NK-92 treated with Interleukin-12 subunit alpha and Interleukin-12 subunit beta, amount 100 ng/mL, for 24 hours (cell line): ENCODE measurements around the gene SEMA5B.

Experiments
- DNase-seq: peaks from one replicate; lab custom pipeline; 2025; lab: John Stamatoyannopoulos, UW

The SEMA5B gene

DNA sequence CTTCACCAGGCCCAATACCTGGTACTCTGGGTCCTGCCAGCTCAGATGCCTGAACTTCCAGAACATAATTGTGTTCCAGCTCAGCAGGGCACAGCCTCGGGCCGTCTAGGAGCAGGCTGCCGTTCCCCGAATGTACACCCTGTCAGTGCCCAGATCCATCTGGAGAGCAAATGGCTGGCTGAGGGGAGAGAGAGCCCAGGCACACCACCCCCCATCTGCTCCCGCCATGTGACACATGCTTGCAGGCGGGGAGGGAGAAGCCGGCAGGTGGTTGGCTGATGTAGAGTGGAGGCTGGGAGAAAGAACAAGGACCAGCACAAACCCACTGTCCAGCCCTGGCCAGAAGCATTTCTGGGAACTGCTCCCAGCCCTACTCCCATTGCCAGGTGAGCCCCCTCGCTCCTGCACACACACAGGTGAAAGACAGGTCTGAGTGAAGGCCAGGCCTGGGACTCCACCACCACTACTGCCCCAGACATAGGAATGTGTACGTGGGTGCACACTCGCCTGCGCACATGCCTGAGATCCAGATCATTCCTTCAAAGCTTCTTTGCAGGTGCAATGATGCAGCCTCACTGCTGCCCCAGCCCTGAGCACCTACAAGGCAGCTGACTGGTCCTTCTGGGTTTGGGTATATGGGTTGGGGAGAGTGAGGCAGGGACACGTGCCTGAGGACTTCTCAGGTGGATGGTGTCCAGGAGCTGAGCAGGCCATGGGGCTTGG, 53.5 kb downstream of the SEMA5B start:
- DNase-seq = no peak

DNA sequence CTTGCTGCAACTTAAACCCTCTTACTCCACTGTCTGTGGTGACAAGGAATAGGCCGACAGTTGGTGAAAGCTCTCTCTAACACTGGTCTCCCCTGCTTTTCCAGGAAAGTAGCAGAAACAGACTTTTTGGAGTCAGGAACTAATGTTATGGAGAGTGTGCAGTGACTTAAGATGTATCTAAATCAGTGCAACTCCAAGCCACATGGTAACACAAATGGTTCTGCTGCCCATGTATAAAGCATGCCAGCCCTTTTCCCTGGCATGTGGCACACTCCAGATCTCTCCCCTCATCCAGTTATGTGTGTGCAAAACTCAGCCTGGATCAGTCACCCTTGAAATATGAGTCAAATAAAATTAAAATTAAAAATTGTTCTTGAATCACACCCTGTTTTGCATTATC, 55.4 kb downstream of the SEMA5B start:
- no peak for DNase-seq

GRCh38 chr3:122969585-122970469, 57.7 kb downstream of the SEMA5B start:
- DNase-seq = no peak

DNA sequence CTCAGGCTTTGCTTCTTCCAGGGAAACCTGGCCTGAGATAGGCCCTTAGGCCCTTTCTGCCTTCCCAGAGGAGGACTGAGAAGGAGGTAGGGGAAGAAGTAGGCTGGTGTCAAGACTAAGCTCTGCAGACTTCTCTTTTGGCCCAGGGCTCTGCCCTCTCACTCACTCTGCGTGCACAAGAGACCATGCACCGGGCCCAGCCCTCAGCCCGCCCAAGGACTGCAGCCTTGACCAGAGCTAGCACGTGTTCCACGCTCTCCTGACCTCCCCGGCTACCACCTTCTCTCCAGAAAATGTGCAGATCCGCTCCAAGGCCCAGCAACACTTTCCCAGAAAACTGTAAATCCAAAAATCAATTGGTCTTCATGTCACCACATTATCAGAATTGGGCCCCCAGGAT, 59.8 kb downstream of the SEMA5B start:
- no peak for DNase-seq

DNA sequence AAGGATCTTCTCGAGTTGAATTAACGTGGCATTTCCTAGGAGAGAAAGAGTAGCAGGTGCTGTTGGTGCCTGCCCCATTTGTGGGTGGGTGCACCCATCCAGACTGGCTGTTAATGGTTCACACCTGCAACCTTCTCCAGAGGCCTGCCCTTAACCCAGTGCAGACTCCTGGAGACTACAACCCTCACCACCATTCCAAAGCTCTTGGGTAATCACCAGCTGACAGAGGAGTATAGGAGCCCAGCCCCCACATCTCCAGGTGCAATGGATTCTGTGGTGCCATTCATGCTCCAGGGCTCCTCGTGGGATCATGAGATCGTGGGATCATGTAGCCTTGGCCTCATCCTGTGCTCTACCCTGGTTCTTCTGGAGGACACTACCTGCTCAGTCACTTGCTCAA, 60.2 kb downstream of the SEMA5B start:
- DNase-seq = no peak

DNA sequence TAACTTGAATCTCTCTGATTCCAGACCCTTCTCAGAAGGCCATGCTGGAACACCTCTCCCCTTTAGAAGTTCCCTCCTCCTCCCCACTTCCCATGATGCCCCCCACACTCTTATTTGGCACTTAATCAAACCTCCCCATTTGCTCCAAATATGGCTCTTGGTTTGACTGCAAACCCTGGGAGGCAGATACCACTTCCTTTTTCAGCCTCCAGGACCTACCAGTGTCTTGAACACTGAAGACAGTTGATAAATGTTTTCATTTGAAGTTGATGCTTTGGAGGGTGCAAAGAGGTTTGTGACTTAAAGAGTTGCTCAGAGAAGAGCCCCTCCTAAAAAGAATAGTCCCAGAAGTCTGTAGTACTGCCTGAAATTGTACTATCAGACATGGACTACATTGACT, 61.5 kb downstream of the SEMA5B start:
- DNase-seq = no peak

GRCh38 chr3:122964811-122965210, 62.8 kb downstream of the SEMA5B start:
- no peak for DNase-seq

DNA sequence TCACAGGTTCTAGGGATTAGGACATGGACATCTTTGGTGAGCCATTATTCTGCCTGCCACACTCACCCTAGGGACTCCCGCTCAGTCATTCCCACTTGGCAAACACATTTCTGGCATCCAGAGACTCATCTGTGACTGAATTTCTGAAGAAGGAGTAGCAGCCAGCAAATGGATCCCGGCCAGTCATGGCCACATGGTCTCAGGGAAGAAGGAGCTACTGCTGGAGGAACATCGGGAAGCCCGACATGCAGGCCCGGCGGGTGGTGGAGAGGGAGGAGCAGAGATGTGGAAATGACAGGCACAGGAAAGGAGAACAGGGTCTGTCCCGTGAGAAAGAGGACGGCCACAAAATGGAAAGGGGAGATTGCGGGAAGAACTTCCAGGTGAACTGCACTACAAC, 65.4 kb downstream of the SEMA5B start:
- DNase-seq = no peak

DNA sequence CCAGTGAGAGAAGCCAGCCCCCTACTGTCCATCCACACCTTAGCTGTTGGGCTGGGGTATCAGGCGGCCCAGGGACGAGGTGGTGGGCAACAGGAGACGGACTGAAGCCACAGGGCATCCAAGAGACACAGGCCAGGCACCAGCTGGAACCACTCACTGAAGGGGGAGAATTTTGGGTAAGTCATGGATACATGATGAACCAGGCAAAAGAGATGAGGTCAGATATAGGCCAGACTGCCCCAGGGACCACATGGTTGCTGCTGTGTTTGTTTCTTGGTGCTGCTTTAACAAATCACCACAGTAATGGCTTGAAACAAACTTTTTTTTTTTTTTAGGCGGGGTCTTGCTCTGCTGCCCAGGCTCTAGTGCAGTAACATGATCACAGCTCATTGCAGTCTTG, 66.4 kb downstream of the SEMA5B start:
- no peak for DNase-seq

GRCh38 chr3:122960652-122961051, 66.9 kb downstream of the SEMA5B start:
- DNase-seq = no peak

DNA sequence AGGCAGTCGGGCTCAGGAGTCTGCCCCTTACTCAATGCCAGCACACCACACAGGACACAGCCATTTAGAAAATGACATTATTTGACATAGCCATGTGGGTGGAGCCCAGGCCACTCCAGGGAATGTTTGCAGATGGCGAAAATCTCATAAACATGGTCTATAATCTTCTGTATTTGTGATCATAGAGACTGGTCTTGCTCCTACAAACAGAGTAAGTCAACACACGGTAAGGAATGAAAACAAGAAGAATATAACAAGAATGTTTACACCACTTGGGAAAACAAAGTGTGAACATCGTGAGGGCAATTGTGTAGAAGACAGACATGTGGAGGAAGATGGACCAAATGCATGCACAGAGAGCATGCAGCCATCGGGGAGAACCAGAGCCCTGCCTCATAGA, 68.2 kb downstream of the SEMA5B start:
- no peak for DNase-seq

- no peak for DNase-seq
Measured at GRCh38 chr3:122957707-122958689, 69.6 kb downstream of the SEMA5B start.

DNA sequence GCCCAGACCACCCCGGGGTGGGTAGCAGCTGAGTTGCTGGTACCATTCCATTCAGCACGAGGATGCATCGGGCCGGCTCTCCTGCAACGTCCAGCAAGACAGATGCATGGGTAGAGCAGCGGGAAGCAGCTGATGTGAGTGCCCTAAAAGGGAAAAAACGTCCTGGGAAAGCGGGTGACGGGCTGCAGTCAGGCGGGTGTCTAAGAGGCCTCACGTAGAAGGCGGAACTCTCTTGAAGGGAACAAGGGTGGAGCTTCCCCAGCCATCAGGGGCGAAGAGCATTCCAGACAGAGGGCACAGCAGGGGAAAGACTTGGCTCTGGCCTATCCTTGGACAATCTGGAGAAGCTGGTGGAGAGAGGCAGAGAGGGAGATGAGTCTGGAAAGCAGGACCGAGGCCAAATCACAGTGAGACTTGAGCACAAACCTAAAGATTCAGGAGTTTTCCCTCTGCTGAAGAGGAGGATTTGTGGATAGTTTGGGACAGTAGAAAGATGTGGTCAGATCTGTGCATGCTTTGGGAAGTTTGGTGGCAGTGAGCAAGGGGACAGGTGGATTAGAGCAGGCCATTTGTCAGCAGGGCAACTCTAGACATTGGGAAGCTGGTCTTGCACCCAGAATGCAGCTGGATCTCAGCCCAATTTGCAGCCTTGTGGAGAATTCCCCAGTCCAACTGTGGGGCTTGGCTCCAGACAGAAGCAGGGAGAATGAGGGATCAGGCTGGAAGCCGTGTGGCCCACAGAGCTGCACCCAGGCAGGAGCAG, 70.7 kb downstream of the SEMA5B start:
- no peak for DNase-seq

DNA sequence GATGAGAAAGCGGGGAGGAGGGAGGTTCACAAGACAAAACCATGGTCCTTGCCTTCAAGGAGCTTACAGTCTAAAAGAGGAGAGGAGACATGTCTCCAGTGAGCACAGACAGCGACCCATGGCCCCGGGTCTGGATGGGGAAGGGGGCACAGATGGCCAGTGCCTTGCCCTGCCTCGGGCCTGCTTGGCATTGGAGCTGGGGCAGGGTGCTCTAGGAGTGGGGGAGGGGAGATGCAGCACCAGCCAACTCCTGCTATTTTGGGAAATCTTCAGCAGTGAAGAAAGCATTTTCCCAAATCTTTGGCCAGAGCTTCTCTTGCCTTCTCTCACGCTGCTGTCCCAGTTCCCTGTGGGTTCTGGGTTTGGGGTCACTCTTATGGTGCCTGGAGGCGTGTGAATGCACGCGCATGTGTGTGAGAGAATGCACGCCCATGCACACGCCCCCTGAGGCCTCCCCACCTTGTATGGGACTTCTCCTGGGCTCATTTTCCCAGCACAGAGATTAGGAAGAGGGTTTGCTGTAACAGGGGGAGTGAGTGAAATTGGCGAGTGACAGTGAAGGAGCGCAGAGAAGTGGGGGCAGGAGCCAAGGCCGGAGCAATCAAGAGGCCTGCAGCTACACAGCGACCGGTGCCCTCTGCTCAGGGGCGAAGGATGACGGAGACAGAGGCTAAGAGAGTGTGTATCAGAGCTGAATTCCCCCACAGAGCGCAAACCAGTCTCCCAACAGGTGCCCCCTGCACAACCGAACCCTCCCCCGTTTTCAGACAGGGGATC, 71.5 kb downstream of the SEMA5B start:
- DNase-seq = no peak

GRCh38 chr3:122952520-122952919, 75.0 kb downstream of the SEMA5B start:
- DNase-seq = no peak

DNA sequence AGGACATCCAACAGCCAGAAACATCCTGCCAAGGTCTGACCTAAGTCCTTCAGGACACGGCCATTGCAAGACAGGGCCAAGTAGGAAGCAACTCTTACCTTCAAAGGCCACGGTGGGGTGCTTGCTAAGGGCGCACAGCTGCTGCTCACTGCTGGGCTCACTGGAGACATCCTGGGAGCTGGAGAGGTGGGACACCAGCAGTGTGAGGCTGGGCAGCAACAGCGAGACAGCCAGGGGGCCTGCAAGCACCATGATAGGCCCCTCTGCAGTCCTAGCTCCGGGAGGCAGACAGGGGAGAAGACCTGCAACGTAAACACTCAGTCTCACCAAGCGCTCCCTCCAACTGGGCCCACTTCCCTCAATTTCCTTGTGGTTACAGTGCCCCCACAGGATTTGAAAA, 79.2 kb downstream of the SEMA5B start:
- no peak for DNase-seq

DNA sequence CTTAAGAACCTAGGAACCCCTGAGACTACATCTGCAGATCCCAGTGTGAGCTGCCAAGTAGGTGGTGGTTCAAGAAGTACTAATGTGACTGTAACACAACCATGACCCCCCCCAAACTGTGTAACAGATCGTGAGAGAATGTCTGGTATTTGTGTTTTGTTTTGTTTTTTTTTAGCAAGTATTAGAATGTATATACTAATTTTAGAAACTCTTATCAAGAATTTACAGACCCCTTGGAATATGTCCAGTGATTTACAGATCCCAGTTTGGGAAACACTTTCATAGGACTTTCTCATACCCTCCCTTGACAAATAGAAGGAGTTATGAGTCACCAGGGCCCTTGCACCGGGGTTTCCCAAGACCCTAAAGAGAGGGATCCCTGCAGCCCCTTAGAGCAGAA, 79.8 kb downstream of the SEMA5B start:
- DNase-seq = no peak

DNA sequence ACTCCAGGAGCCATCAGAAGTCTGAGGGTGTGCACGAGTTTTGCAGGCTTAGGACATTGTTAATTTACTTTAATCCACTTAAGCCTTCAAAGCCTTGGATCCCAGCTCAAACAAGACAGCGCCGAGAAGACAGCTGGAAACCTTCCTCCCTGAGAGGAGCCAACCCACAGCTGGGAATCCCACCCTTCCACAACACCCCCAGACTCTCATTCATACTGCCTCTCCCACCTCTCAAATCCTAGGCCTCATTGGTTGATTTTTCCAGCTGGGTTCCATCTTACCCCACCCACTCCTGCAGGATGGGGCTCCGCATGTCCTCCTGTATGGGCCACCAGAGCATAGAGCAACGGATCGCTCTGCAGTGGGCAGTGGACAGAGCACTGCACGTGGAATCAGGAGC, 80.4 kb downstream of the SEMA5B start:
- DNase-seq = no peak

DNA sequence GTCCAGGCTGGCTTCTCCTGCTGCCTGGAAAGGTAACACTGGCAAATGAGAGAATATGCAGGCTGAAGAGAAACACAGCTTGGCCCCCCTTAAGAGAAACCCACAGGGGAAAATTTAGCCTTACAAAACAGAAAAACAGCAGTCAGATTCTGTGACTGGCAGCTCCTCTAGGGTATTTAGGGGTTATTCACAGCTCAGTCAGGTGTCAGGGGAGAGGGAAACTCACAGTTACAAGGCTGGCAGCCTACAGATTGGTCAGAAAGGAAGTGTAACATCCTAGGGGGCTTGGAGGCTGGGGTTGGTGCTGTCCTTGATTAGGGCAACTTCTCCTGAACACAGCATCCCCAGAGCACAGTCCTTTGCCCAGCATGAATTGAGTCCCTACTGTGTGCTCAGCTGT, 81.4 kb downstream of the SEMA5B start:
- peak; percentile 11 for DNase-seq

- no peak for DNase-seq
Measured at GRCh38 chr3:122945230-122945629, 82.3 kb downstream of the SEMA5B start.

DNA sequence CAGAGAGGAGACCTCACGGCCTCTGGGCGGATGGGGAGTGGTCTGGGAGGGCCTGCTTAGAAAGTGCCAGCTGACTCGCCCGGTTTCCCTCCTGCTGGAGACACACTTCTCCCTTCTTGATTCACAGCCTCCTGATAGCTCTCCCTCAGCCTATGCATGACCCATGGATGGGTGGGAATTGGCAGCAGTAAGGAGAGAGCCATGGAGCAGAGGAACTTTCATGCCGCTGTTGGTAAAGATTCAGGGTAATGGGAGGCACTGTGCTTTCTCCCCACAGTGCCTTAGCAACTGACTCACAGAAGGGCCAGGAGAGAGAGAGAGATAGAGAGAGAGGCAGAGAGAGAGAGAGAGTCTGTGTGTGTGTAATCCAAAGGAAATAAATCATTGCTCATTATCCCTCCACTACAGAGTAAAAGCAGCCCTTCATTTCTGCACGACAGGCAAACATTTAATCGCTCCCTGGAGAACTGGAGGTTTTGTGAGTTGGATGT, 82.8 kb downstream of the SEMA5B start:
- no peak for DNase-seq
